Natural killer cell (primary cell): ENCODE measurements around the gene SMPD3. TPM values are rescaled to one million over a fixed set of nuclear protein-coding genes. Genes with fewer than 3 reads are reported as not detected.

Source experiments
- ATAC-seq, 3 donors: fragments of 150-1000 bp in 2 of 3; fragments of 200-7000 bp in 1 of 3; cut with Tn5 transposase; 1 replicate in 1 of 3; 2 replicates in 2 of 3; pipeline ENCODE4 v1.10.0; 2021; ENCODE audit warnings: mild to moderate bottlenecking in 2 of 3, moderate library complexity in 2 of 3
- DNase-seq, 2 donors: peaks; one replicate each; pipeline versions ENCODE4 v3.0.0 to v3.0.0-alpha.2; 2013 to 2021; ENCODE audit warnings: mixed read lengths in 1 of 2
- H3K27ac ChIP-seq: one replicate; pipeline ENCODE4 v1.5.1; 2013; ENCODE audit warnings: mild to moderate bottlenecking, low read length
- H3K27me3 ChIP-seq: one replicate; pipeline ENCODE4 v1.6.1; 2013; ENCODE audit warnings: low read length; ENCODE audit not compliant: control insufficient read depth, insufficient read depth
- H3K36me3 ChIP-seq: one replicate; pipeline ENCODE4 v1.6.1; 2013; ENCODE audit warnings: low read length; ENCODE audit not compliant: control insufficient read depth, insufficient read depth
- H3K4me1 ChIP-seq: one replicate; pipeline ENCODE4 v1.6.1; 2013; ENCODE audit warnings: low read length; ENCODE audit not compliant: control insufficient read depth, insufficient read depth
- H3K4me3 ChIP-seq: one replicate; pipeline ENCODE4 v1.5.1; 2013; ENCODE audit warnings: low read length
- H3K9me3 ChIP-seq: one replicate; pipeline ENCODE4 v1.6.1; 2013; ENCODE audit warnings: low read length; ENCODE audit not compliant: control insufficient read depth, insufficient read depth
- H3K27ac Mint-ChIP-seq, 2 donors: one replicate each; pipeline ENCODE4 v1.8.0; 2022; ENCODE audit warnings: mild to moderate bottlenecking in 2 of 2, mixed read lengths in 2 of 2, moderate library complexity in 1 of 2
- H3K27me3 Mint-ChIP-seq, 2 donors: one replicate each; pipeline ENCODE4 v1.8.0; 2022; ENCODE audit warnings: low read depth in 2 of 2, mixed read lengths in 2 of 2
- H3K36me3 Mint-ChIP-seq: one replicate; pipeline ENCODE4 v1.8.0; 2022; ENCODE audit warnings: mixed read lengths
- H3K4me1 Mint-ChIP-seq, 2 donors: one replicate each; pipeline ENCODE4 v1.8.0; 2022; ENCODE audit warnings: mixed read lengths in 2 of 2
- H3K4me3 Mint-ChIP-seq: one replicate; pipeline ENCODE4 v1.8.0; 2022; ENCODE audit warnings: mild to moderate bottlenecking, moderate library complexity, mixed read lengths
- H3K9me3 Mint-ChIP-seq, 2 donors: one replicate each; pipeline ENCODE4 v1.8.0; 2022; ENCODE audit warnings: mixed read lengths in 2 of 2
- CTCF ChIP-seq: fragments of 200-600 bp; IDR thresholded peaks from one replicate; pipeline ENCODE4 v1.8.0; 2022; ENCODE audit warnings: antibody characterized with exemption
- WGBS: methylation state at CpG from one replicate; pipeline ENCODE4 v1.1.7; 2013; ENCODE audit warnings: missing lambda C conversion rate; ENCODE audit not compliant: insufficient coverage; 5-methylcytosine and 5-hydroxymethylcytosine counted together
- intact Hi-C: fragments of 100-400 bp; cut with micrococcal nuclease; formaldehyde crosslinking; loops from one replicate; pipeline ENCODE4 v1.14.2; 2022
- total RNA-seq, 4 donors: library from RNA; stranded (reverse); fragments of 120-200 nt in 1 of 4; gene quantifications; one replicate each; pipeline versions ENCODE4 v1.2.3 to v1.2.4, GENCODE V29; 2013 to 2022

The SMPD3 gene
- total RNA-seq, 3 donors from 2014 or later (not counting 1 experiment from before 2014, with no cell fraction given) = 2.4 to 13.3 (median 3.2) TPM

- peaks cover 4 to 15% of the 10 kb centered on the region in 2 donors for H3K27me3 Mint-ChIP-seq
- Histone ChIP-seq H3K4me1 (no peaks in the 10 kb centered on the region), H3K9me3 (no peaks in the 10 kb centered on the region), H3K27me3 (no peaks in the 10 kb centered on the region), H3K36me3 (no peaks in the 10 kb centered on the region), H3K4me3 (no peak overlapping the region), H3K27ac (no peak overlapping the region)
- no peak for TF ChIP-seq CTCF
- ATAC-seq (no peak), DNase-seq (no peak)
- H3K9me3 Mint-ChIP-seq = no peaks in the 10 kb centered on the region
- H3K27ac Mint-ChIP-seq = no peak overlapping the region
- H3K4me3 Mint-ChIP-seq = no peak overlapping the region
- intact Hi-C loops = no loop called here
- WGBS = 60% methylated on average over 11 of the region's 13 CpGs
- H3K4me1 Mint-ChIP-seq = no peaks in the 10 kb centered on the region
- H3K36me3 Mint-ChIP-seq = no peaks in the 10 kb centered on the region
Observed at GRCh38 chr16:68490829-68491575, 42.7 kb upstream of the SMPD3 start.

- no peak for TF ChIP-seq CTCF
- DNase-seq = no peak
- 100% methylated on average over 1 of the region's 1 CpG for WGBS
- peaks cover 4 to 15% of the 10 kb centered on the region in 2 donors for H3K27me3 Mint-ChIP-seq
- no peaks in the 10 kb centered on the region for H3K9me3 Mint-ChIP-seq
- Histone ChIP-seq H3K36me3 (no peaks in the 10 kb centered on the region), H3K9me3 (no peaks in the 10 kb centered on the region), H3K4me1 (no peaks in the 10 kb centered on the region), H3K4me3 (no peak overlapping the region), H3K27ac (no peak overlapping the region), H3K27me3 (no peaks in the 10 kb centered on the region)
- H3K36me3 Mint-ChIP-seq = no peaks in the 10 kb centered on the region
- no peaks in the 10 kb centered on the region for H3K4me1 Mint-ChIP-seq
- H3K4me3 Mint-ChIP-seq = no peak overlapping the region
- no peak for ATAC-seq
- intact Hi-C loops = no loop called here
- H3K27ac Mint-ChIP-seq = no peak overlapping the region
Observed at GRCh38 chr16:68490358-68490757, 42.0 kb upstream of the SMPD3 start.

GRCh38 chr16:68488554-68488953 is 40.2 kb upstream of the SMPD3 start:
- 56% methylated on average over 1 of the region's 2 CpGs for WGBS
- Histone ChIP-seq H3K4me1 (no peaks in the 10 kb centered on the region), H3K36me3 (no peaks in the 10 kb centered on the region), H3K27me3 (no peaks in the 10 kb centered on the region), H3K4me3 (no peak overlapping the region), H3K27ac (no peak overlapping the region), H3K9me3 (no peaks in the 10 kb centered on the region)
- Mint-ChIP-seq H3K27ac (no peak overlapping the region), H3K9me3 (no peaks in the 10 kb centered on the region), H3K4me1 (no peaks in the 10 kb centered on the region), H3K27me3 (peaks cover 4 to 7% of the 10 kb centered on the region in 2 donors), H3K36me3 (no peaks in the 10 kb centered on the region), H3K4me3 (no peak overlapping the region)
- DNase-seq (no peak), ATAC-seq (no peak)
- no peak for TF ChIP-seq CTCF
- intact Hi-C loops = no loop called here

GRCh38 chr16:68487669-68488068 is 39.4 kb upstream of the SMPD3 start:
- H3K27ac Mint-ChIP-seq = no peak overlapping the region
- ATAC-seq (no peak), DNase-seq (no peak)
- Histone ChIP-seq H3K36me3 (no peaks in the 10 kb centered on the region), H3K27me3 (no peaks in the 10 kb centered on the region), H3K4me1 (no peaks in the 10 kb centered on the region), H3K9me3 (no peaks in the 10 kb centered on the region), H3K27ac (no peak overlapping the region), H3K4me3 (no peak overlapping the region)
- no peaks in the 10 kb centered on the region for H3K9me3 Mint-ChIP-seq
- intact Hi-C loops = no loop called here
- peaks cover 4 to 7% of the 10 kb centered on the region in 2 donors for H3K27me3 Mint-ChIP-seq
- H3K4me1 Mint-ChIP-seq = no peaks in the 10 kb centered on the region
- no peak overlapping the region for H3K4me3 Mint-ChIP-seq
- H3K36me3 Mint-ChIP-seq = no peaks in the 10 kb centered on the region
- 77% methylated on average over 6 of the region's 6 CpGs for WGBS
- no peak for TF ChIP-seq CTCF
